HCT116 (cell line): Measurements from ENCODE around the gene LRRC72. TPM values are rescaled to one million over a fixed set of nuclear protein-coding genes. Genes with fewer than 3 reads are reported as not detected.

ENCODE experiments used
- ATAC-seq: fragments of 200-7000 bp; cut with Tn5 transposase; 2 replicates; pipeline ENCODE4 v1.9.1; 2020; ENCODE audit warnings: mild to moderate bottlenecking, moderate library complexity
- BruUV-seq: library from RNA; stranded (reverse); fragments of 400-500 nt; replicated peaks from 2 replicates; lab custom pipeline; 2021; lab: Mats Ljungman, UMichigan
- CTCF ChIA-PET: fragments of 300-600 bp; sonication (Branson Sonifier 250); formaldehyde crosslinking; loops from one replicate; lab custom pipeline; 2021; ENCODE audit warnings: antibody characterized with exemption; lab: Charles Lee
- POLR2A ChIA-PET: fragments of 300-600, 350-600 bp; sonication (Branson Sonifier 250); formaldehyde crosslinking; loops from one replicate; lab custom pipeline; 2021; ENCODE audit warnings: antibody characterized with exemption; lab: Charles Lee
- RAD21 ChIA-PET, 2 experiments: fragments of 300-600 bp; sonication (Branson Sonifier 250); formaldehyde crosslinking; loops; one replicate each; lab custom pipeline; 2023; ENCODE audit warnings: low total read pairs in 2 of 2; ENCODE audit not compliant: uncharacterized antibody in 2 of 2, unreplicated experiment in 2 of 2, low non-redundant PET in 1 of 2; lab: Charles Lee
- DNase-seq: peaks from one replicate; pipeline ENCODE4 v3.0.0-alpha.2; 2010; ENCODE audit warnings: low read depth, low spot score
- H2AFZ ChIP-seq: fragments of 200-600 bp; shearing (Covaris generic), sonication (generic); 2 replicates; pipeline ENCODE4 v1.6.1; 2017; ENCODE audit warnings: low read depth, mixed run types, mixed read lengths, antibody characterized with exemption, low read length; ENCODE audit not compliant: poor library complexity, severe bottlenecking
- H3K27ac ChIP-seq: 2 replicates; pipeline ENCODE4 v1.5.1; 2012; ENCODE audit warnings: low read depth, low read length
- H3K27me3 ChIP-seq: fragments of 200-600 bp; sonication (generic); 2 replicates; pipeline ENCODE4 v1.6.1; 2016; ENCODE audit warnings: mixed run types, low read length, mixed read lengths; ENCODE audit not compliant: insufficient read depth
- H3K36me3 ChIP-seq, 2 experiments: fragments of 200-500 bp in 1 of 2; fragments of 200-600 bp in 1 of 2; sonication (Bioruptor generic) in 1 of 2; sonication (generic) in 1 of 2; 2 replicates each; pipeline versions ENCODE4 v1.5.1 to v1.6.1; 2014 to 2016; ENCODE audit warnings: low read length in 2 of 2, inconsistent platforms in 1 of 2, mixed read lengths in 1 of 2, mixed run types in 1 of 2; ENCODE audit not compliant: insufficient read depth in 2 of 2, control insufficient read depth in 1 of 2
- H3K4me1 ChIP-seq, 2 experiments: fragments of 200-600 bp in 1 of 2; sonication (generic) in 1 of 2; 2 replicates each; pipeline versions ENCODE4 v1.5.1 to v1.6.1; 2012 to 2017; ENCODE audit warnings: low read length in 2 of 2, inconsistent platforms in 1 of 2, mild to moderate bottlenecking in 1 of 2, mixed read lengths in 1 of 2, mixed run types in 1 of 2, moderate library complexity in 1 of 2; ENCODE audit not compliant: insufficient read depth in 2 of 2, control insufficient read depth in 1 of 2
- H3K4me2 ChIP-seq: fragments of 200-600 bp; sonication (generic); 2 replicates; pipeline ENCODE4 v1.6.1; 2017; ENCODE audit warnings: mixed run types, low read length, mixed read lengths
- H3K4me3 ChIP-seq, 2 experiments: fragments of 200-600 bp in 1 of 2; sonication (generic) in 1 of 2; replicated peaks in 1 of 2; 2 replicates each; pipeline ENCODE4 v1.5.1; 2011 to 2016; ENCODE audit warnings: low read length in 2 of 2, control low read depth in 1 of 2, low read depth in 1 of 2, mild to moderate bottlenecking in 1 of 2, mixed read lengths in 1 of 2, mixed run types in 1 of 2
- H3K79me2 ChIP-seq: fragments of 200-600 bp; sonication (generic); 2 replicates; pipeline ENCODE4 v1.6.1; 2017; ENCODE audit warnings: mild to moderate bottlenecking, mixed run types, low read length, moderate library complexity, mixed read lengths; ENCODE audit not compliant: insufficient read depth
- H3K9ac ChIP-seq: fragments of 200-600 bp; sonication (generic); 2 replicates; pipeline ENCODE4 v1.6.1; 2016; ENCODE audit warnings: low read length, mixed read lengths
- H3K9me2 ChIP-seq: fragments of 200-600 bp; sonication (generic), shearing (Covaris generic); 2 replicates; pipeline ENCODE4 v1.6.1; 2017; ENCODE audit warnings: mixed run types, mild to moderate bottlenecking, moderate library complexity; ENCODE audit not compliant: insufficient read depth
- H3K9me3 ChIP-seq, 2 experiments: fragments of 200-500 bp in 1 of 2; fragments of 200-600 bp in 1 of 2; sonication (Bioruptor generic) in 1 of 2; sonication (generic) in 1 of 2; 2 replicates each; pipeline ENCODE4 v1.6.1; 2014 to 2017; ENCODE audit warnings: low read length in 2 of 2, mixed read lengths in 2 of 2, inconsistent platforms in 1 of 2, low read depth in 1 of 2, mild to moderate bottlenecking in 1 of 2, mixed run types in 1 of 2, moderate library complexity in 1 of 2; ENCODE audit not compliant: control insufficient read depth in 1 of 2, insufficient read depth in 1 of 2
- H4K20me1 ChIP-seq: fragments of 200-600 bp; sonication (generic), shearing (Covaris generic); 2 replicates; pipeline ENCODE4 v1.6.1; 2017; ENCODE audit warnings: mixed run types, mild to moderate bottlenecking, moderate library complexity; ENCODE audit not compliant: insufficient read depth
- ATF3 ChIP-seq: IDR thresholded peaks from 2 replicates; pipeline ENCODE4 v1.6.1; 2012
- CBX3 ChIP-seq: IDR thresholded peaks from 2 replicates; pipeline ENCODE4 v1.6.1; 2012; ENCODE audit warnings: low read depth
- intact Hi-C: fragments of 100-400 bp; cut with micrococcal nuclease; formaldehyde crosslinking; loops from 2 replicates; pipeline ENCODE4 v1.10.0; 2022
- total RNA-seq: library from RNA; stranded (reverse); gene quantifications from one replicate; pipeline ENCODE4 v1.2.1, GENCODE V29; 2021; ENCODE audit not compliant: unreplicated experiment
- TF ChIP-seq, protein P1 (sequence below), 3 experiments: fragments of 200-600 bp in 1 of 3; sonication (generic) in 1 of 3; IDR thresholded peaks in 2 of 3; conservative IDR thresholded peaks in 1 of 3; 2 replicates each; pipeline ENCODE4 v1.5.1; 2012 to 2017; ENCODE audit warnings: low read depth in 2 of 3, low read length in 2 of 3, antibody characterized with exemption in 1 of 3, borderline replicate concordance in 1 of 3, control low read depth in 1 of 3, mild to moderate bottlenecking in 1 of 3, mixed read lengths in 1 of 3, mixed run types in 1 of 3, moderate library complexity in 1 of 3; ENCODE audit not compliant: insufficient read depth in 1 of 3
- TF ChIP-seq, protein P2 (sequence below): IDR thresholded peaks from 2 replicates; pipeline ENCODE4 v1.6.1; 2011; ENCODE audit warnings: mild to moderate bottlenecking, low read length, moderate library complexity; ENCODE audit not compliant: insufficient replicate concordance; ENCODE audit errors: extremely low read depth

LRRC72 gene
- total RNA-seq, 1 experiment from 2014 or later = not detected

GRCh38 chr7:16491148-16491547, 35.5 kb upstream of the LRRC72 start:
- CTCF ChIA-PET = no interaction called here
- no peak for DNase-seq

More at GRCh38 chr7:16491148-16491547, 35.5 kb upstream of the LRRC72 start:
- H3K27ac ChIP-seq = no peak overlapping the region
- no peak overlapping the region for H3K4me2 ChIP-seq
- H3K9me2 ChIP-seq = no peaks in the 10 kb centered on the region
- ChIA-PET POLR2A (no interaction called here), RAD21 (no interaction called here)
- H3K4me3 ChIP-seq = no peak overlapping the region
- no peaks in the 10 kb centered on the region for H3K36me3 ChIP-seq
- TF ChIP-seq, protein P1, sequence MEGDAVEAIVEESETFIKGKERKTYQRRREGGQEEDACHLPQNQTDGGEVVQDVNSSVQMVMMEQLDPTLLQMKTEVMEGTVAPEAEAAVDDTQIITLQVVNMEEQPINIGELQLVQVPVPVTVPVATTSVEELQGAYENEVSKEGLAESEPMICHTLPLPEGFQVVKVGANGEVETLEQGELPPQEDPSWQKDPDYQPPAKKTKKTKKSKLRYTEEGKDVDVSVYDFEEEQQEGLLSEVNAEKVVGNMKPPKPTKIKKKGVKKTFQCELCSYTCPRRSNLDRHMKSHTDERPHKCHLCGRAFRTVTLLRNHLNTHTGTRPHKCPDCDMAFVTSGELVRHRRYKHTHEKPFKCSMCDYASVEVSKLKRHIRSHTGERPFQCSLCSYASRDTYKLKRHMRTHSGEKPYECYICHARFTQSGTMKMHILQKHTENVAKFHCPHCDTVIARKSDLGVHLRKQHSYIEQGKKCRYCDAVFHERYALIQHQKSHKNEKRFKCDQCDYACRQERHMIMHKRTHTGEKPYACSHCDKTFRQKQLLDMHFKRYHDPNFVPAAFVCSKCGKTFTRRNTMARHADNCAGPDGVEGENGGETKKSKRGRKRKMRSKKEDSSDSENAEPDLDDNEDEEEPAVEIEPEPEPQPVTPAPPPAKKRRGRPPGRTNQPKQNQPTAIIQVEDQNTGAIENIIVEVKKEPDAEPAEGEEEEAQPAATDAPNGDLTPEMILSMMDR (IDR thresholded peaks at IDR 0.05 in 2 of 3, conservative IDR thresholded peaks at IDR 0.05 in 1 of 3; ENCODE audit: borderline replicate concordance in 1 of 3, insufficient read depth in 1 of 3, low read depth in 2 of 3, low read length in 2 of 3) = no peak
- TF ChIP-seq, protein P2, sequence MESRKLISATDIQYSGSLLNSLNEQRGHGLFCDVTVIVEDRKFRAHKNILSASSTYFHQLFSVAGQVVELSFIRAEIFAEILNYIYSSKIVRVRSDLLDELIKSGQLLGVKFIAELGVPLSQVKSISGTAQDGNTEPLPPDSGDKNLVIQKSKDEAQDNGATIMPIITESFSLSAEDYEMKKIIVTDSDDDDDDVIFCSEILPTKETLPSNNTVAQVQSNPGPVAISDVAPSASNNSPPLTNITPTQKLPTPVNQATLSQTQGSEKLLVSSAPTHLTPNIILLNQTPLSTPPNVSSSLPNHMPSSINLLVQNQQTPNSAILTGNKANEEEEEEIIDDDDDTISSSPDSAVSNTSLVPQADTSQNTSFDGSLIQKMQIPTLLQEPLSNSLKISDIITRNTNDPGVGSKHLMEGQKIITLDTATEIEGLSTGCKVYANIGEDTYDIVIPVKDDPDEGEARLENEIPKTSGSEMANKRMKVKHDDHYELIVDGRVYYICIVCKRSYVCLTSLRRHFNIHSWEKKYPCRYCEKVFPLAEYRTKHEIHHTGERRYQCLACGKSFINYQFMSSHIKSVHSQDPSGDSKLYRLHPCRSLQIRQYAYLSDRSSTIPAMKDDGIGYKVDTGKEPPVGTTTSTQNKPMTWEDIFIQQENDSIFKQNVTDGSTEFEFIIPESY = no peak
- no peak for TF ChIP-seq ATF3
- no peak for TF ChIP-seq CBX3
- H2AFZ ChIP-seq = peak overlapping the region; percentile 59
- intact Hi-C loops = no loop called here
- BruUV-seq = no TSS peak
- H4K20me1 ChIP-seq = no peaks in the 10 kb centered on the region
- no peaks in the 10 kb centered on the region for H3K9me3 ChIP-seq
- H3K27me3 ChIP-seq = no peaks in the 10 kb centered on the region
- no peak for ATAC-seq
- H3K79me2 ChIP-seq = no peaks in the 10 kb centered on the region
- H3K9ac ChIP-seq = no peak overlapping the region
- H3K4me1 ChIP-seq = peaks cover 0 to 6% of the 10 kb centered on the region in 2 experiments; a peak in 1 of 4 replicates
